Middle frontal gyrus (tissue), 1 donor: ENCODE data around the gene SLC35E1.
"Not testable (repeated sequence)": the region's sequence is repeated elsewhere in the genome, so short reads cannot be mapped to it uniquely, and the experiment has no call there.

Experiments used
- DNase-seq: peaks from one replicate; pipeline ENCODE4 v3.0.0-alpha.2; 2015; ENCODE audit warnings: low spot score; ENCODE audit errors: extremely low spot score

Gene SLC35E1

DNA sequence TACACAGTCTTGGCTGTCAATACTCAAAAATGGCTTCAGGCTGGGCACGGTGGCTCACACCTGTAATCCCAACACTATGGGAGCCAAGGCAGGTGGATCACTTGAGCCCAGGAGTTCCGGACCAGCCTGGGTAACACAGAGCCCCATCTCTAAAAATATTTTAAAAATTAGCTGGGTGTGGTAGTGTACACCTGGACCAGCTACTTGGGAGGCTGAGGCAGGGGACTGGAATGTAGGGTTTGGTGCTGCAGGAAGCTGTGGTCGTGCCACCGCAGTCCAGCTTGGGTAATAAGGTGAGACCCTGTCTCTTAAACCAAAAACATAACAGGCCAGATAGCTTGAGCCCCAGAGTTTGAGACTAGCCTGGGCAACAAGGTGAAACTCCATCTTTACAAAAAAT, 23.3 kb downstream of the SLC35E1 start:
- no peak for DNase-seq

DNA sequence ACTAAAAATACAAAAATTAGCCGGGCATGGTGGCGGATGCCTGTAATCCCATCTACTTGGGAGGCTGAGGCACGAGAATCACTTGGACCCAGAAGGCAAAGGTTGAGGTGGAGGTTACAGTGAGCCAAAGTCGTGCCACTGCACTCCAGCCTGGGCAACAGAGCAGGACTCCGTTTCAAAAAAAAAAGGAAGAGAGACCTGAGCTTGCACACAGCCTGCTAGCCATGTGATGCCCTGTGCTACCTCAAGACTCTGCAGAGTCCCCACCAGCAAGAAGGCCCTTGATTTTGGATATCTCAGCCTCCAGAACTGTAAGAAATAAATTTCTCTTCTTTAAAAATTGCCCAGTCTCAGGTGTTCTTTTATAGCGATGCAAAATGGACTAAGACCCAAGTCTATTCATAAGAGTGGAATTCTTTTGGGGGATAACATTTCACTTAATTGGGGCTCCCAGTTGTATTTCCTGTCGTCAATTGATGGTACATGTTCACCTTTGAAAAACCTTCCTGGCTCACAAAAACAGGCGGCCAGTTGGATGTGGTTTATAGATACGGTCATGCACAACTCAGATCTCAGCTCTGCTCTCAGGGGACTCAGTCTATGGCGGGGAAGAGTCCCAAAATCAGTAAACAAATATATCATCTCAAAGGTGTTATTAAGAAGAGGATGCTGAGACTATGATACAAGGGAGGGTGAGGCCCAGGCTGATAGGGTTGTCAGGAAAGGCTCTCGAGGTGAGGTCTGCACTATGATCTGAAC, 27.6 kb downstream of the SLC35E1 start:
- no peak for DNase-seq

DNA sequence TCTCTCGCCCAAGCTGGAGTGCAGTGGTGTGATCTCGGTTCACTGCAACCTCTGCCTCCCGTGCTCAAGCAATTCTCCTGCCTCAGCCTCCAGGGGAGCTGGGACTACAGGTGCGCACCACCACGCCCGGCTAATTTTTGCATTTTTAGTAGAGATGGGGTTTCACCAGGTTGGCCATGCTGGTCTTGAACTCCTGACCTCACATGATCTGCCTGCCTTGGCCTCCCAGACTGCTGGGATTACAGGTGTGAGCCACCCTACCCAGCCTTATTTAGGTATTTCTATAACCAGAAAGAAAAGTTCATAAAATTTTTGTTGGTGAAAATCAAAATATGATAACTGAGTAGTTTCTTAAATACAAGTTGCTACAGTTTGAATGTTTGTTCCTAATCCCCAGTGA, 28.5 kb downstream of the SLC35E1 start:
- not testable (repeated sequence) for DNase-seq

DNA sequence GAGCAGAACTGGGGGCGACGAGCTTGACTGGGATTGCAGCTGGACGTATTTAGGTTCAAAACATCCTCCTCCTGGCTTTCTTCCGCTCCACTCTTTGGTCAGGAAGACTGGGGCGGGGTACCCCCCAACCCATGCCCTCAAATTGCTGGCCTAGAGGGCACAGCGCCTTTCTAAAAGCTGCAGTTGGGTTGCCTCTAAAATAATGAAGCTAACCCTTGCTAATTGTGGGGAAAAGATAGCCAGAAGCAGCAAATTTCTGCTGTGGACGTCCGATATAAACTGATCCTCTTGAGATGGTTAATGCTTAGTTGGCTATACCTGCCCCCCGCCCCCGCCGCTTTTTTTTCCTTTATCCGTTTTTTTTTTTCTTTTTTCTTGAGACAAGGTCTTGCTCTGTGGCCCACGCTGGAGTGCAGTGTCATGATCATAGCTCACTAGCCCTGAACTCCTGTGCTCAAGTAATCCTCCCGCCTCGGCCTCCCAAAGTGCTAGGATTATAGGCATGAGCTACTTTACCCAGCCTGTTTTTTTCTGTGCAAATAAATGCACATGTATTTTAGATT, 29.2 kb downstream of the SLC35E1 start:
- no peak for DNase-seq

DNA sequence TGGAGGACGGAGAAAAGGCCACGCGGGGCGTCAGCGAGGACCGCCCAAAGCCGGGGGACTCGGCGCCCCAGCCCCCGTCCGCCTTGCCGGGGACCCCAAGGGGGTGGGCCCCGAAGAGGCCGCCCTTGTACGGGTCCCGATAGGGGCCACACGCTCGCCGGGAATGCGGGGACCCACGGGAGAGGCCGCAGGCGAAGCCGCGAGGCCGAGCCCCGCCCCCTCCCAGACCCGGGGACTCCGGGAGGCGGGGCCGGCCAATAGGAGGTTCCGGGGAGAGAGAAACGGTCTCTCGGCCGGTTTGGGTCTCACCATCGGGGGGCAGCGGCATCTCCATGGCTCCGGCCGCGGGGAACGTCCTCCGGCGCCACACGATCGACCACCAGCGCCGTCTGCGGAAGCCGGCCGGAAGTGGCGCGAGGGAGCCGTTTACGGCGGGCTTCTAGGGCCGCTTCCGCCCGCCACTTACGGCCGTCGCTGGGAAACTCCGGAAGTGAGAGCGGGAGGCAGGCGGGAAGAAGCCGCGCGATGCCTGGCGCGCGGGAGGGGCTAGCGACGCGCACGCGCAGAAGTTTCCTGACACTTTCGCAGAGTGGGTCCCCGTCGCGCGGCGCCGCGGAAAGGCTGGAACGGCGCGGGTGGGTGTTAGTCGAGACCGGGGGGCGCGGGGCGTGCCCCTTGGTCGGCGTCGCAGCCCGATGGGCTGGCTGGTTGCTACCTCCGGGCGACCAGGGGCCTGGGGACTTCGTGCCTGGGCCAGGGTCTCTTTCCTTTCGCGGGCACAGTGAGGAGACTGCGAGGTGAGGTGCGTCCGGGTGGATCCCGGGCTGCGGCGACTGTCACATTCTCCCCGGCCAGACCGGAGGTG, 29.9 kb downstream of the SLC35E1 start, which contains the start of gene CHERP:
Gene CHERP, minus strand, starts transcription at position 393 of the 865 bp plus-strand sequence. Its CDS starts 59 bp downstream, at position 334.
- peak; percentile 98 for DNase-seq

DNA sequence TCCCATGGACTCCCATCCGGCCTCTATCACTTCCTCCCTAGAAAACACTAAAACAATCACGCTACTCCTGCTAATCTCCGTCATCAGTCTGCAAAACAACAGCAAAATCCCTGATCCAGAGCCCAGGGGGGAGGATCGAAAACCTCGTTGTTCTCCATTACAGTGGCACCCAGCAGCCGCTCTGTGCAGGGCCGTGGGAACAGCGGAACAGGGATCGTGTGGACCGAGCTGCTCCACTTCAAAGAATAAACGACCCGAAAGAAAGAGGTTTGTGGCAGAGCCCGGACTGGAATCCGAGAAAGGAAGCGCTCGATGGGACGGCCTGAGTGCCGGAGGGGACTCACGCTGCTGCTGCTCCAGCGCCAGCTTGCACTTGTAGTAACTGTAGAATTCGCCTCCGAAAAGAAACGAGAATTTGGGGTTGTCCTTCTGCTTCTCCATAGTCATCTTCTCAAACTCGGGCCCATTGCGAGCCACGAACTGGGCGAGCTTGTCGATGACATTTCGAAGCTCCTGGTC, 30.6 kb downstream of the SLC35E1 start:
- DNase-seq: no peak

DNA sequence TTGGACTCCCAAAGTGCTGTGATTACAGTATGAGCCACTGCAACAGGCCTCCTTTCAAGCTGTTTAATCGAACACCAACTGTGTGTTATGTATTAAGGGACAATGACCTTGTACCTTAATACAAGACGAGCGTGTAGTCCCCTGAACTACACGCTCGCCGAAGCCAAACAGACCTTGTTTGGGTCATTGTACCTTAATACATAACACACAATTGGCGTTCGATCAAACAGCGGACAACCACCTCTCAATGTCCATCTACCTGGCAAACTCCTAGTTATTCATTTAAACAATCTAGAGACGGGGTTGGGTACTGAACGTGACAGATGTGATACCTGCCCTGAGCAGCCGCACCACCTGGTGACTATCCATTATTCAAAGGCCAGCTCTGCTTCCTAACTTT, 31.3 kb downstream of the SLC35E1 start:
- no peak for DNase-seq

DNA sequence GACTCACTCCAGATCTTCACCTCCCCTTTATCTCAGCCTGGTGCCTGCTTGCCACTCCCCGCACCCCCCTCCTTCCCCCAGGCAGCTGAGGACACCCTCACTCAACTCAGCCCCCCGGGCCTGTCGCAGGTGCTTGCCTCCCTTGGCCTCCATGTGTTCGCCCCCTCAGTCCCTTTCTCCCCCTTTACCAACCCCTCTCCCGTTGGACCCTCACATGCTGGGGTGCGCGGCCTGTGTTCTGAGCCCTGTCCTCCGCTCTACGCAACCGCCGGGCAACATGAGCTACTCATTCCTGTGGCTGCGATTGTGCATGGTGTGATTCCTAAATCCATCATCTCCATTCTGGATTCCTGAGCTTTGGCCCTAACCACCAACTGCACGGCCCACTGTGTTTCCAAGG, 35.1 kb downstream of the SLC35E1 start:
- no peak for DNase-seq

DNA sequence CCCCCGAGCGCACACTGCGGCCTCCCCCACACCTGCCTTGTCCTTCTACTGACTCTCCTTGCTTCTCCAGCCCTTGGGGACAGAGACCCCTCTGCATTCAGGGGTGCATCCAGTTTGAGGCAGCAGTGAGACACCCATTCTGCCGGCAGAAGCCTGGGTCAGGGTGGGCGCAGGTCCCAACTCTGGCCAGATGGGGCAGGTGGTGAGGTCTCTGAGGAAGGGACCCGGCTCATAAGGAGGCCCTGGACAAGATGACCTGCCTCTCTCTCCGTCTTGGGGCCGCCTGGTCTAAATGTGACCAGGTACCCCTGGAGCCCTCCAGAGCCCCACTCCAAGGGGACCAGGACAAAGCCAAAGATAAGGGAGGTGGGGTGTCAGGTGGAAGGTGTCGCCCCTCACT, 36.1 kb downstream of the SLC35E1 start:
- DNase-seq: no peak

DNA sequence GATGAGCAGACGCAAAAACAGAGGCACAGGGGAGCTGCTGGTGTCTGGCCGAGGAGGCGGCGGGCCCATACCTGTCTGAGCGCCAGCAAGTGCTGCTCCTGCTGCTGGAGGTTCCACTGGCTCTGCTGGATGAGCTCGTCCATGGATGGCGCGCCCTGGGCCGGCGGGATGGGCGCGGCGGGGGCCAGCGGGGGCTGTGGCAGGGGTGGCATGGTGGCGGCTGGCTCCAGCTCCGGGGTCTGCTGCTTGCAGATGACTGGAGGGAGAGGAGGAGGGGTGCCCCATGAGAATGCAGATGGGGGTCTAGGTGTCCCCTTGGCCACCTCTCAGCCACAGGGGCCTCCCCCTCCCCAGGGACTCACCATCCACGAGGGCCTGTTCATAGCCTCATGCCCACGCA, 36.8 kb downstream of the SLC35E1 start:
- no peak for DNase-seq

DNA sequence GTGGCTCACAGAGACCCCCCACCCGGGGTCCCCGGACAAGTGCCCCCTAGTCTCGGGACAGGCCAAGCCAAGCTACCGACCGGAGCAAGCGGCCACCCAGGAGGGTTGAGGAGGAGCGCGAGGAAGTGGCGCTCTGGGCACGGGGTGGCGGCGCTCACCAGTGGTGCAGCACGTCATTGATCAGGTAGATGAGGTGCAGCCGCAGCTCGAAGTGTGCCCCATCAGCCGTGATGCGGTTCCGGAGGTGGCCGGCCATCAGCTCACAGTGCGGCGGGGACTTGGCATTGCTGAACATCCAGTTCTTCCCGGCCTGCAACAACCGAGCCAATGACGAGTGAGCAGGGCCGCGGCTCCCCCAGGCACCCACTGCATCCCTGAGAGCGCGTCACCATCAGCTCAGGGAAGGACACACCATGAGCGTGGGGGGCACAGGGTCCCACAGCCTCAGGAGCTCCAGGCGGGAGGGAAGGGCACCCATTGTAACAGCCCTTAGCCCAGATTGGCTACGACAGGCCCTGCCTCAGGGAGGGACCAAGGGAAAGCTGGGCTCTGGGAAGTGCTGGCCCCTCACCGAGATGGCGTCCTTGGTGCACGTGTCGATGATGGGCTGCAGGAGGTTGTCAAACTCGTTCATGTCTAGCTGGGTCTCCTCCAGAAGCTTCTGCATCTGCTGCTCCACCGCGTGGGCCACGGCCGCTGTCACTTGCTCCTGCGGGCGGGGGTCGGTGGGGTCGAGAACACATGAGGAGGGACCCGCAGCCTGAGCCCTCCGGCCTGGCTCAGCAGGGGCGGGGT, 39.6 kb downstream of the SLC35E1 start:
- DNase-seq: no peak

DNA sequence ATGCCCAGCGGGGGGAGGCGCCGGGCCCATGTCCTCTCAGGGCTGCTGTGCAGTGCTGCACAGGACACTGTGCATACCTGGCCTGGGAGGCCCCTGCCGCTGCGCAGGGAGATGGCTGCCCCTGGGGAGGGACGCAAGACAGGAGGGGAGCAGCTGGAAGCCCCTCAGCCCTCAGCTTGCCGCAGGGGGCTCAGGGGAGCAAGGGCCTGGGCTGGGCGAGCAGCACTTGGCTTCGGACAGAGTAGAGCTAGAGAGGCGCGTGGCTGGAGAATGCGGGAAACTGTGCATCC, 40.9 kb downstream of the SLC35E1 start:
- no peak for DNase-seq

DNA sequence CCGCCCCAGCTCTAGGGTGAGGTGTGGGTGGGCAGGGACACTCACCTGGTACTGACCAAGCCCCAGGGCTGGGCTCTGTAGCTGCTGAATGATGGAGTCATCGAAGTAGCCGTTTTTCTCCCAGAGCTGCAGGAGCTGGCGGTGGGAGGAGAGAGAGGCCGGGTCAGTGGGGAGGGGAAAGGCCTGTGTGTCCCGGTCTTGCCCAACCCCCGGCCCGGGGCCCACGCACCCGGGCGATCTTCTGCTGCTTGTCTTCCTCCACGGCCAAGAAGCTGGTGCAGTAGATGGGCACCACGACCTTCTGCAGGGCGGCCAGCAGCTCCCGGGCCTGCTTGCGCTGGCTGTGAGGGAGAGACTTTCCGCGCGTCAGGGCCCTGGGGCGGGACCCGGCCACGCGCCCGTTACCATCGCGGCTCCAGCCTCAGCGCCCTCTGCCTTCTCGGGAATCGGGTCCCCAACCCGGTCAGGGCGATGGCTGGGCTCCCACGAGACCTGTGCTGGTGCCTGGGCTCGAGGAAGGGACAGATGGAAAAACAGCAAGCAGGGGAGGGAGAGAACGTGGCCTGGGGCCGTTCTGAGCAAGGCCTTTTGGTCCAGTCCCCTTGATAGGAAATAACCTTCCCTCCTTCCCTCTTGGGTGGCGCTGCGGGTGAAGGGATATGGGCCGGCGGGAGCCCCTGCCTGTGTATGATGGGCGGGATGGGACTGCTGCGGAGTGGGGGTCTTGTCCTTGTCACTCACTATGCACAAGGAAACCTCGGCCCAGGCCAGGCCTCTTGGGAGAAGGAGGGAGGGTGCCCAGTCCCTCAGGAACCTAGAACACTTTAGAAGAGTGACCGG, 41.5 kb downstream of the SLC35E1 start:
- DNase-seq: no peak

DNA sequence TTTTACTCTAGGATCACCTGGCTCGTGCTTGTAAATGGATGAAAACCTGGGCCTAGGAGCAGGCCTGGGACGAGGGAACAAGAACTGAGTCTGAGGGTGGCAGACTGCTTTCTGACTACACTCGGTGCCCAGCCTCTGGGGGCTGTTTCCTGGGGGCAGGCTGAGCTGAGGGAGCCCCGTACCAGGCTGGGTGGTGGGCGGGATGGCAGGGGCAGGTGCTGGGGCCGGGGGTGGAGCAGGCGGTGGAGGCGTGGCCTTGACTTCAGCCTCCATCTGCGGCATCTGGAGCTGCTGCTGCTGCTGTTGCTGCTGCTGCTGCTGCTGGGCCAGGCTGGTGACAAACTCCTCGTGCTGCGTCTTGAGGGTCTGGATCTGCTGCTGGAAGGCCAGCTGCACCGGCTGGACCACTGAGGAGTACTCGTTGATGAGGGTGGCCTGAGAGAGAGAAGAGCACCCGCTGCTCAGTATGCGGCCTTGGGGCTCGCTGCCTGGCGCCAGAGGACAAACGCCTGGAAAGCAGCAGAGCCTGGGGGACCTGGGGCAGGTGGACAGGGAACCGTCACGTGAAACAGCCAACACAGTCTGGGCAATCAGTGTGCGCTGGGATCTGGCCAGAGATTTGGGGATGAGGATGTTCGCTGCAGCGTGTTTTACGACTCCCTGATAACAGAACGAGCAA, 42.6 kb downstream of the SLC35E1 start:
- DNase-seq: no peak

DNA sequence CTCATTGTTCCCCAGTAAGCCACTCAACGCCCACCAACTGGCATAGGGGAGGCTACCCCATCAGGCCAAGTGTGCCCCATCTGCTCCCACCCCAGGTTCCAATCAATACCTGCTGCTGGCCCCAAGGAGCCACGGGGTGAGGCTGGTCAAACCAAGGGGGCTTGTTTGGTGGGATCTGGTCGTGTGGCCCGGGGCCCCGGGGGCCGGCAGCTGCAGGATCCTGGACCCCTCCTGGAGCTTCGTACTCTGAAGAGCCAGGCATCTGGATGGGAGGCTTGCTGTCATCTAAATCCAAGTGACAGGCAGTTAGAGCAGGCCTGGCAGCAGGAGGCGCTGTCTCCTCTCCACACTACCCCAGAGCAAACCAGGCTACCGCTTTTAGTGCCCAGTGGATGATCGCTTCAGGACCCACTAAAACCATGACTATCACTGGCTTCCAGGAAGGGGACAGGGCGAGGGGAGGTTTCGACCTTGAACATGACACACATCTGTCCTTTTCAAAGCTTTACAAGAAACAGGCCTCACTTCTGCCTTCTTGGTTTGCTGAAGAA, 44.2 kb downstream of the SLC35E1 start:
- DNase-seq: no peak

DNA sequence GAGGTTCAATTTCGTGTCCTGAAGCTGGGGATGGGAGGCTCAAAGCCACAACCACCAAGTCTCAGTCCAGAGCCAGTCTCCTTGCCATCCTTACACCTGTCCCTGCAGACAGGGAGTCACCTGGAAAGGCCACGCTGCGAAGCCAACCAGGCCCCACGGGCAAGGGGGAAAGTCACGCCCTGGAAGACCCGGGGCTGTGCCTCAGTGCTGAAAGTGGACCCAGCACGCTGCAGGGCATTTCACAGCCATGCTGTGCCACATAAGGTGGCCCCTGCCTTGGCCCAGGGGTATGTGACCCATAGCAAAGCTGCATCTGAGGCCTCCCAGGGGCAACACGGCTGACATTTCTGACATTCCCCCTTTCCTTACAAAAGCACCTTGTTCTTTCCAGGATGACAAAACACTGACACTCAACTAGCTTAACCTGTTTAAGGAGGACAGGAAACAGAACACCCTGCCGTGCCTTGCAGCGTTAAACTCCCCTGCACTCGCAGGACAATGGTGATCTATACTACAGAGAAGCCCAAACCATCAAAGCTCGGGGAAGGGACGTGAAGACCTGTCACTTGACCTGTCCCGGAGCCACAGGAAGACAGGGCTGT, 44.8 kb downstream of the SLC35E1 start:
- DNase-seq: no peak

DNA sequence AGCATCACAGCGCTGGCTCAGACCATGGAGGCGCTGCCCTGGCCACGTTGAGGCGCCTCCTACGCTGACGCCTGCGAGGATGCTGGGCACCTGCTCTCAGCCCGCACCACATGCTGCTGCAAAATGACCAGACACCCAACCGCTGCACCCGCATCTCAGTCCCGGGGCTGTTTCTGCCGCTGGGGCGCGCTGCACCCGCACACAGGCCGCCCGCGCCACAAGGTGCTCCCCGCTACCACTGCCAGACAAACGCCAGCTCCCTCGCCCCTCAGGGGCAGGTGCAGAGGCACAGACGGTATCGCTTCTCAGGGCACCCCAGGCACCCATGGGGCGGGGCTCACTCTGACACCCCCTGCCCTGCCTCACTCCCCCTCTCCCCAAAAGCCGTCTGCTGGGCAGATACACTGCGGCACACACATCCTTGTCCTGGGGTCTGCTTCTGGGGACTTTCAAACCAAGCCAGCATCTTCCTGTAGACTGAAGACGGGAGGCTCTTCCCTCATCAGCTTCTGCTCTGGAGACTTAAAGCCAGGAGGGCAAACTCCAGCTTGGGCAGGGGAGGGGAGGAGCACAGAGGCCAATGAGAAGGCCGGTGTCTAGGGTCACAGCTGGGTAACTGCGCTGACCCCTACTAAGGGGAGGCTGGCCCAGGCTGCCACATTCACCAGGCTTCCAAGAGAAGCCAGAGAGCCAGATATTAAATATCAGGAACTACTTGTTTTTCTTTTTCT, 46.3 kb downstream of the SLC35E1 start:
- no peak for DNase-seq

DNA sequence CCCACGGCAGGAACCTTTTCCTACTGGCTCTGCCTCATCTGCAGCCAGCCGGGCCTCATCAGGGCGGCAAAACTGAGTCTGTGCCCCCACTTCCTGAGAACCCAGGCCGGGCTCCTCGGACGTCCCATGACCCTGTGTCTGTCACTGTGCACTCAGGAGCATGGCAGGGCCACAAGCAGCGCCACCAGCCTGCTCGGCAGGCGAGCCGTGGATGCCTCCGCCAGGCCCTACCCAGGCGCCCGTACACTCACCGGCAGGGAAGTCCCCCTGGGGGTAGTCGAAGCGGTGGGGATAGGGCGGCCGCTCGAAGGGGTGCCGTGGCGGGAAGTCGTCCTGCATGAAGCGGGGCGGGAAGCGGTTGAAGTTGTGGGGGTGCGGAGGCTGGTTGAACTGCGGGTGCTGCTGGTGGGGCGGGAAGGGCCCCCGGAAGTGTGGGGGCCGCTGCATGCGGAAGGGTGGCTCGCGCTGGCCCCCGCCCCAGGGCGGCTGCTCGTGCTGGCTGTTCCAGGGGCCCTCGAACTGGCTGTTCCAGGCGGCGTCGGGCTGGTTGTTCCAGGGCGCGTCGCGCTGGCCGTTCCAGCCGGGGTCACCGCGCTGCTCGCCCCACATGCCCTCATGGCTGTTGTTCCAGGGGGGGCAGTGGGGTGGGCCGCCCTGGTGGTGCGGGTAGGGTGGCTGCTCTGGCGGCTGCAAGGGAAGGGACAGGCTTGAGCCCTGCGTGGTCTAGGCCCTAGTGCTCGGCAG, 47.1 kb downstream of the SLC35E1 start:
- DNase-seq: no peak
